Karpas-422 (cell line): ENCODE measurements around the gene RUFY4. TPM values are rescaled to one million over a fixed set of nuclear protein-coding genes. Genes with fewer than 3 reads are reported as not detected.
"Not testable (repeated sequence)": the region's sequence is repeated elsewhere in the genome, so short reads cannot be mapped to it uniquely, and the experiment has no call there.

Source experiments
- DNase-seq: peaks from one replicate; pipeline ENCODE4 v3.0.0-alpha.2; 2015
- H2AFZ ChIP-seq: fragments of 200-600 bp; sonication (generic); 2 replicates; pipeline ENCODE4 v1.6.1; 2014; ENCODE audit warnings: antibody characterized with exemption, low read length, mixed read lengths
- H3K27ac ChIP-seq: fragments of 200-600 bp; sonication (generic); 2 replicates; pipeline ENCODE4 v1.5.1; 2014; ENCODE audit warnings: mild to moderate bottlenecking, low read length, moderate library complexity
- H3K27me3 ChIP-seq: fragments of 200-600 bp; sonication (generic); 2 replicates; pipeline ENCODE4 v1.6.1; 2014; ENCODE audit warnings: low read length, mixed read lengths
- H3K36me3 ChIP-seq: fragments of 200-600 bp; sonication (generic); 2 replicates; pipeline ENCODE4 v1.6.1; 2014; ENCODE audit warnings: low read length, mixed read lengths; ENCODE audit not compliant: insufficient read depth
- H3K4me1 ChIP-seq: fragments of 200-600 bp; sonication (generic); 2 replicates; pipeline ENCODE4 v1.6.1; 2014; ENCODE audit warnings: mild to moderate bottlenecking, low read length, mixed read lengths
- H3K4me2 ChIP-seq: fragments of 200-600 bp; sonication (generic); 2 replicates; pipeline ENCODE4 v1.6.1; 2014; ENCODE audit warnings: low read length, low read depth, mild to moderate bottlenecking; ENCODE audit not compliant: poor library complexity, severe bottlenecking
- H3K4me3 ChIP-seq: fragments of 200-600 bp; sonication (generic); 2 replicates; pipeline ENCODE4 v1.5.1; 2014; ENCODE audit warnings: mild to moderate bottlenecking, antibody characterized with exemption, low read length, mixed read lengths
- H3K79me2 ChIP-seq: fragments of 200-600 bp; sonication (generic); 2 replicates; pipeline ENCODE4 v1.6.1; 2014; ENCODE audit warnings: mild to moderate bottlenecking, low read length, mixed read lengths
- H3K9ac ChIP-seq: fragments of 200-600 bp; sonication (generic); 2 replicates; pipeline ENCODE4 v1.6.0; 2014; ENCODE audit warnings: low read length
- H3K9me2 ChIP-seq: fragments of 200-600 bp; sonication (generic), shearing (Covaris generic); replicated peaks from 2 replicates; pipeline ENCODE4 v1.6.0; 2014; ENCODE audit warnings: mild to moderate bottlenecking, low read length, moderate library complexity; ENCODE audit not compliant: insufficient read depth
- H3K9me3 ChIP-seq: fragments of 300-700, 200-600 bp; sonication (generic); 2 replicates; pipeline ENCODE4 v1.6.1; 2014; ENCODE audit warnings: low read length, mixed read lengths
- H4K20me1 ChIP-seq: fragments of 200-600 bp; sonication (generic); 2 replicates; pipeline ENCODE4 v1.6.1; 2014; ENCODE audit warnings: mild to moderate bottlenecking, antibody characterized with exemption, low read length, low read depth; ENCODE audit not compliant: insufficient read depth
- total RNA-seq: library from RNA; depleted of rRNA; stranded (reverse); fragments of >200 nt; shearing (Covaris generic); gene quantifications from 2 replicates; pipeline ENCODE4 v1.2.3, GENCODE V29; 2014; ENCODE audit warnings: low replicate concordance

Gene RUFY4
- total RNA-seq, 1 experiment from 2014 or later, result not detected

DNA sequence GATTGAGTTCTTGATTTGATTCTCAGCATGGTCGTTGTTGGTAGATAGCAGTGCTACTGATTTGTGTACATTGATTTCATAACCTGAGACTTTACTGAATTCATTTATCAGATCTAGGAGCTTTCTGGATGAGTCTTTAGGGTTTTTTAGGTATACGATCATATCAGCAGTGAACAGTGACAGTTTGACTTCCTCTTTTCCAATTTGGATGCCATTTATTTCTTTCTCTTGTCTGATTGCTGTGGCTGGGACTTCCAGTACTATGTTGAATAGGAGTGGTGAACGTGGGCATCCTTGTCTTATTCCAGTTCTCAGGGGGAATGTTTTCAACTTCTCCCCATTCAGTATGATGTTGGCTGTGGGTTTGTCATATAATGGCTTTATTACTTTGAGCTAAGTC, 28.9 kb downstream of the RUFY4 start:
- no peaks in the 10 kb centered on the region for H3K27me3 ChIP-seq
- H3K9ac ChIP-seq, result no peak overlapping the region
- no peak for DNase-seq
- no peaks in the 10 kb centered on the region for H4K20me1 ChIP-seq
- no peak overlapping the region for H3K4me3 ChIP-seq
- H3K9me2 ChIP-seq, result no peaks in the 10 kb centered on the region
- H3K27ac ChIP-seq, result no peak overlapping the region
- H3K4me2 ChIP-seq, result no peak overlapping the region
- no peaks in the 10 kb centered on the region for H3K79me2 ChIP-seq
- H3K4me1 ChIP-seq, result no peaks in the 10 kb centered on the region
- no peaks in the 10 kb centered on the region for H3K9me3 ChIP-seq
- no peak overlapping the region for H2AFZ ChIP-seq
- H3K36me3 ChIP-seq, result no peaks in the 10 kb centered on the region

DNA sequence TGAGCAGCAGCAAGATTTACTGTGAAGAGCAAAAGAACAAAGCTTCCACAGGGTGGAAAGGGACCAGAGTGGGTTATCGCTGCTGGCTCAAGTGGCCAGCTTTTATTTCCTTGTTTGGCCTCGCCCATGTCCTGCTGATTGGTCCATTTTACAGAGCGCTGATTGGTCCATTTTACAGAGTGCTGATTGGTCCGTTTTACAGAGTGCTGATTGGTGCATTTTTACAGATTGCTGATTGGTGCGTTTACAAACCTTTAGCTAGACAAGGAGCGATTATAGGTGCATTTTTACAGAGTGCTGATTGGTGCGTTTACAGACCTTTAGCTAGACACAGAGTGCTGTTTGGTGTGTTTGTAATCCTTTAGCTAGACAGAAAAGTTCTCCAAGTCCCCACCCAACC, 39.8 kb downstream of the RUFY4 start:
- not testable (repeated sequence) for H4K20me1 ChIP-seq, H3K9me3 ChIP-seq, H3K27ac ChIP-seq, H3K9ac ChIP-seq, H3K4me1 ChIP-seq, H3K79me2 ChIP-seq, H3K4me3 ChIP-seq, H3K36me3 ChIP-seq, H2AFZ ChIP-seq, H3K27me3 ChIP-seq, DNase-seq, H3K4me2 ChIP-seq, H3K9me2 ChIP-seq

DNA sequence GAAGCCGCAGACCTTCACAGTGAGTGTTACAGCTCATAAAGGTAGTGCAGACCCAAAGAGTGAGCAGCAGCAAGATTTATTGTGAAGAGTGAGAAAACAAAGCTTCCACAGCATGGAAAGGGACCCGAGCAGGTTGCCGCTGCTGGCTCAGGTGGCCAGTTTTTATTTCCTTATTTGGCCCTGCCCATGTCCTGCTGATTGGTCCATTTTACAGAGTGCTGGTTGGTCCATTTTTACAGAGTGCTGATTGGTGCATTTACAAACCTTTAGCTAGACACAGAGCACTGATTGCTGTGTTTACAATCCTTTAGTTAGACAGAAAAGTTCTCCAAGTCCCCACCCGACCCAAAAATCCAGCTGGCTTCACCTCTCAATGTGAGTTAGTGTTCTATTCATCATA, 52.7 kb downstream of the RUFY4 start:
- not testable (repeated sequence) for H3K9me2 ChIP-seq, H3K4me3 ChIP-seq, H3K4me1 ChIP-seq, H3K36me3 ChIP-seq, H3K27ac ChIP-seq, H2AFZ ChIP-seq, H4K20me1 ChIP-seq, H3K9ac ChIP-seq, H3K9me3 ChIP-seq, H3K4me2 ChIP-seq, H3K79me2 ChIP-seq, H3K27me3 ChIP-seq, DNase-seq

DNA sequence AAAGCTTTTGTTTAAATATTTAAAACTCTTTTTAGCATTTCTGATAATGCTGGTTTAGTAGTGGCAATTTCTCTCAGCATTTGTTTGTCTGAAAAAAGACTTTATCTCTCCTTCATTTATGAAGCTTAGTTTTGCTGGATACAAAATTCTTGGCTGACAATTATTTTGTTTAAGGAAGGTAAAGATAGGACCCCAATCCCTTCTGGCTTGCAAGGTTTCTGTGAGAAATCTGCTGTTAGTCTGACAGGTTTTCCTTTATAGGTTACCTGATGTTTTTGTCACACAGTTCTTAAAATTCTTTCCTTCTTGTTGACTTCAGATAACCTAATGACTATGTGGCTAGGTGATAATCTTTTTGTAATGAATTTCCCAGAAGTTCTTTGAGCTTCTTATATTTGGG, 53.2 kb downstream of the RUFY4 start:
- not testable (repeated sequence) for H3K9me3 ChIP-seq, H3K27me3 ChIP-seq, H3K4me3 ChIP-seq, H3K9me2 ChIP-seq, H2AFZ ChIP-seq, H3K4me2 ChIP-seq, DNase-seq, H4K20me1 ChIP-seq, H3K36me3 ChIP-seq, H3K79me2 ChIP-seq, H3K9ac ChIP-seq, H3K27ac ChIP-seq, H3K4me1 ChIP-seq

DNA sequence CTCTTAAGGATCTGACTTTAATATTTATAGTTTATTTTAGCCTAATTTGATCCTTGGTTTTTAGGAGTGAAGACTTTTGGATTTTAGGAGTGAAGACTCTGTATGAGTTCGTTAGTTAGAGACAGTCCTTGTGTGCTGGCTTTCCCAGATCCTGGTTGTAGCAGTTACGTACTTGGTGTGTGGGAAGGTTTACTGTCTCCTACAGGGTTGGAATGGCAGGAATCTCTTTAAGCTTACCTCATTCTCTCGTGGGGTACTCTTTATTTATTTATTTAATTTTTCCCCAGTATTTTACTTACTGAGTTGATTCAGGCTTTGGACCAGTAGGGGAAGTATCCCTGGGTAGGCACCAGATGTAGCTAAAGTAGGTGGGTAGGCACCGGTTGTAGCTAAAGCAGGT, 54.9 kb downstream of the RUFY4 start:
- Histone ChIP-seq H3K4me2 (no peak overlapping the region), H3K4me1 (no peaks in the 10 kb centered on the region), H3K4me3 (no peak overlapping the region), H3K9me3 (no peaks in the 10 kb centered on the region), H3K9me2 (no peaks in the 10 kb centered on the region), H3K36me3 (no peaks in the 10 kb centered on the region), H2AFZ (no peak overlapping the region), H3K9ac (no peak overlapping the region), H4K20me1 (no peaks in the 10 kb centered on the region), H3K79me2 (no peaks in the 10 kb centered on the region), H3K27ac (no peak overlapping the region), H3K27me3 (no peaks in the 10 kb centered on the region; the same call in 1 of the 2 replicates)
- no peak for DNase-seq

DNA sequence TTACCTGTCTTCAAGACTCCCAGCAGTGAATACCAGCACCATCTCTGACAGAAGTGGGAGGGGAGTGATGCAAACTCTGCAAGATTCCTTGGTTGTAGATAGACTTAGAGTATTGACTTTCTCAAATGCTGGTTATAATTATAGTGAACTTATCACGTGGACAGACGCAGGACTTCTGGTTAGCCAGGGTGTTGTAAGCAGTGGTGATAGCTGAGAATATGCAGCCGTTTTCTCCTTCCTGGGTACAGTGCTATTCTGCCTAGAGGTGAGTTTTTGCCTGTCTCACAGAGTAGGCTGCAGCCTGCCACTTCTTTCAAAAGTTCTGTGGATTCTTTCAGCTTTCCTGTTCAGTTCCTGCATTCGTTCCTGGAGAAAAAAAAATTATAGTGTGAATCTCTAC, 56.0 kb downstream of the RUFY4 start:
- H3K4me2 ChIP-seq, result no peak overlapping the region
- H3K9me2 ChIP-seq, result no peaks in the 10 kb centered on the region
- no peak for DNase-seq
- H3K4me3 ChIP-seq, result no peak overlapping the region
- no peaks in the 10 kb centered on the region; the same call in 1 of the 2 replicates for H3K27me3 ChIP-seq
- no peak overlapping the region for H3K27ac ChIP-seq
- no peaks in the 10 kb centered on the region for H3K36me3 ChIP-seq
- no peaks in the 10 kb centered on the region for H3K79me2 ChIP-seq
- no peaks in the 10 kb centered on the region for H3K4me1 ChIP-seq
- no peak overlapping the region for H2AFZ ChIP-seq
- H3K9me3 ChIP-seq, result no peaks in the 10 kb centered on the region
- H4K20me1 ChIP-seq, result no peaks in the 10 kb centered on the region
- no peak overlapping the region for H3K9ac ChIP-seq

DNA sequence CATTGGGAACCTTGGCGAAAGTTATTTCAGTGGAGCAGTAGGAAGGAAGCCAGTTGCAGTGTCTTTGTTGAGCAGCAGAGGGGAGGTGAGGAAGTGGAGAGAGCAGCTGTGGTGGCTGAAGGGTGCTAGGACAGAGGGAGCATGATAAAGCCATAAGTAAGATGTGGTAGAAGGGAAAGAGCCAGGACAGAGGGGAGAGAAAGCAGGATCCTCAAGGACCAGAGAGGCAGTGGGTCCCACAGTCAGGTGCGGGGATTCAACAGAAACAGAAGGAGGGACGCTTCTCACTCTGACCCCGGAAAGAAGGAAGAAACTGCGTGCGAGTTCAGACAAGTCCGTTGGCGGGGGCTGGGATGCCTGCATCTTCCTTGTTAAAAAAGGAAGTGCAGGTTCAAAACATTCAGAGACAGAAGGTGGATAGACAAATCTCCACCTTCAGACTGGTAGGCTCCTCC, 56.6 kb downstream of the RUFY4 start, which contains the start of gene CXCR2:
Gene CXCR2, plus strand, starts transcription at position 403 of the 455 bp plus-strand sequence. CDS start 8,774 bp downstream, outside the sequence.
- H2AFZ ChIP-seq, result no peak within 1 kb of the TSS
- no peaks in the 10 kb centered on the region for H3K9me2 ChIP-seq
- no peaks in the 10 kb centered on the region for H3K79me2 ChIP-seq
- no peaks in the 10 kb centered on the region for H3K4me1 ChIP-seq
- no peaks in the 10 kb centered on the region for H4K20me1 ChIP-seq
- no peaks in the 10 kb centered on the region for H3K9me3 ChIP-seq
- H3K27me3 ChIP-seq, result no peaks in the 10 kb centered on the region; the same call in 1 of the 2 replicates
- no peak within 1 kb of the TSS for H3K27ac ChIP-seq
- DNase-seq, result no peak
- H3K4me3 ChIP-seq, result no peak within 1 kb of the TSS
- H3K9ac ChIP-seq, result no peak within 1 kb of the TSS
- H3K4me2 ChIP-seq, result no peak within 1 kb of the TSS
- no peaks in the 10 kb centered on the region for H3K36me3 ChIP-seq

DNA sequence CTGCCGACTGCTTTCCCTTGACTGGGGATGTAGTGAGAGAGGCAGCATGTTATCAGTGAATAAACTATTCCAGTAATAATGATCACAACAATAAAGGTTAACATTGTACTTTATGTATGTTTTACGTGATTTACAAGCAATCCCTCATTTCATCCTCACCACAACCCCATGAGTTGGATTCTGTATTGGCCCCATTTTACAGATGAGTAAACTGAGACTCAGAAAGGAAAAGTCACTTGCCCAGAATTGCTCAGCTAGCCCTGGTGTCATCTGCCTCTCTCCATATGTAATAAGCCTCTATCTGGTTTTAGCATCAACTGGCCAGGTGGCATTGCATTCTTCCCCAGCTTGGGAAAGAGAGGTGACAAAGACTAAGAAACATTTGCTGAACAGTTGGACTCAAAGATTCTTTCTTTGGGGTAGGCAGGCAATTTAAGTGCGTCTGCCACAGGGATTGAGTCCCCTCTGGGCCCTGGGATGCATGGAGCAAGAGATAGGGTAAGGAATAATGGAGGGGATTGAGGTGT, 58.9 kb downstream of the RUFY4 start:
- no peaks in the 10 kb centered on the region for H3K4me1 ChIP-seq
- no peaks in the 10 kb centered on the region for H3K9me3 ChIP-seq
- no peak overlapping the region for H3K4me3 ChIP-seq
- H3K27me3 ChIP-seq, result no peaks in the 10 kb centered on the region; the same call in 1 of the 2 replicates
- no peak overlapping the region for H3K9ac ChIP-seq
- H2AFZ ChIP-seq, result no peak overlapping the region
- H3K9me2 ChIP-seq, result no peaks in the 10 kb centered on the region
- H3K4me2 ChIP-seq, result no peak overlapping the region
- H3K36me3 ChIP-seq, result no peaks in the 10 kb centered on the region
- DNase-seq, result no peak
- no peaks in the 10 kb centered on the region for H4K20me1 ChIP-seq
- H3K79me2 ChIP-seq, result no peaks in the 10 kb centered on the region
- no peak overlapping the region for H3K27ac ChIP-seq
